GM19351 (cell line): ENCODE data around the gene CHRNA5.
"Not testable (repeated sequence)": the region's sequence is repeated elsewhere in the genome, so short reads cannot be mapped to it uniquely, and the experiment has no call there.

Experiments used
- ATAC-seq: cut with Tn5 transposase; IDR thresholded peaks from one replicate; pipeline ENCODE4 v1.9.1; 2021; ENCODE audit warnings: mild to moderate bottlenecking, moderate library complexity; ENCODE audit not compliant: unreplicated experiment

CHRNA5 gene

DNA sequence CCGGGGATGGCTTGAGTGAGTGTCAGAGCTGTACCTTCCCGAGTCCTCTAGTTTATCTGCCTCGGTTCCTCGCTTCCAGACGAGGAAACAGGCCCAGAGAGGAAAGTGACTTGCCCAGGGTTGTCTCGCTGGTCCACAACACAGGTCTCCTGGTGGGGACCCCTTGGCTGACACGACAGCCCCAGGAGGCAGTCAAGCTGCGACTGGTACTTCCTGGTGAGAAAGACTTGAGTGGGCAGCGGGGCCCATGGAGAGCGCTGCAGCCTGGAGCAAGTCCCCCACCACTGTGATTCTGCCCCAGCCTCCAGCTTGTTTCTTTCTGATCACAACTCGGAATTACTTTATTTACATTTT is 600 bp upstream of the CHRNA5 start:
- ATAC-seq = peak; percentile 8

DNA sequence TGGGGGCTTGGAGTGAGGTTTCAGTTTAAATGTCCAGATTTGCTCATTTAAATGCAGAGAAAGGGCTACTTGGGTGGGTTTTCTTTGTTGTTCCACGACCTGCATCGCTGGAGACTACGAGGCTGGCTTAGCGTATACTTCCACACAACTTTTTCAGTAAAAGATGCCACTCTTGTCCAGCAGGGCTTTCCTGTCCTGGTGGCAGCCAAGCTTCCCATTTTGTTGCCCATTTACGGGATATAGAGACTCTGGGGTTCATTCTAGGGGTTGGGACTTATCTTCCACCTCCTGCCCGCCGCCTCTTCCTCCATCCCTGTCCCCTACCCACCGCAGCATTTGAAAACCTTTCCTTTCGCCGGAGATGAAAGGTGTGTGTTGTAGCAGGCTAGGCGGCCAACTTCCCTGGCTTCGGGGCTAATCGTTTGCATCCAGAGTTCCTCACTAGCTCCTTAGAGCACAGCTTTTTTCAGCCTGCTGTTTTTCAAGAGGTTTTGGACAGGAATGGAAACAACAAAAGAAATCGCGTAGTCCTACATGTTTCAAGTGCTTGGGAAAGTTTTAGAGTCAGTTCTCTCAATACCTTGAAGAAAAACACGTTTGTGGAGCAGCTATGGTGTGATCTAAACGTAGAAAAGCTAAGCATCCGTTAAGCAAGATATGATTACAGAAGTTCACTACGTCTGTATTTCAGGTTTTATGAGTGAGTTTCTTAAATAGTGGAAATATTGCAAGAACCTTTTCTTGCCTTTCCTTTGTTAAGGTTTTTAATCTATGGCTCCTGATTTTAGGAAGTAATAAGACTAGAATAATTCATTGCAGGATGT is 843 bp downstream of the CHRNA5 start:
- ATAC-seq = peak; percentile 34

DNA sequence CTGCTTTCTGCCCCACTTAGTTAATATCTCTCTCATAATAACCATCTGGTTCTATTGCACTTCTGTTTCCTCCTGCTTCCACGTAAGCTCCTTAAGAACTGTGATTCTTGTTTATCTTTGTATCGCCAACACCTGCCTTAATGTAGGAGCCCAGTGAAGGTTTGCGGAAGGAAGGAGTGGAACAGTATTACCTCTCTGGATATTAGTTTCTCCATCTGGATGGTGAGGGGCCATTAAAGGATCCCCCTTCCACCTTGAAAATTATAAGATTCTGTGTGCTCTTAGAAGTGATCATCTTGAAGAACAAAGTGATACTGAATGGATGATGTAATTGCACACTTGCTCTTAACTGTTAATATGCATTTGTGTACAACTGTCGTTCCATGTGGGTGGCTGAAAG is 2.2 kb downstream of the CHRNA5 start:
- no peak for ATAC-seq

DNA sequence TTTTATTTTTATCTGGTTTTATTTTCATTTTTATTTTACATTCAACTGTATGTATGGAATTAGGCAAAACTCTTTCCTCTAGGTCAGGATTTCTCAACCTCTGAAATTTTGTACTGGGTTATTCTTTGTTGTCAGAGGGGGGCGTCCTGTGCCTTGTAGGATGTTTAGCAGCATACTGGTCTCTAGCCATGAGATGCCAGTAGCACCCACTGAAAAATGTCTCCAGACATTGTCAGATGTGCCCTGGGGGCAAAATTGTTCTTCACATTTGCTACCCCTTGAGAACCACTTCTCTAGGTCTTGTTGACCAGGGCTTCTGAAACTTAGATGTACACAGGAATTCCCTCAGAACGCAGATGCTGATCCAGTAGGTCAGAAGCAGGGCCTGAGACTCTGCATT is 5.4 kb downstream of the CHRNA5 start:
- ATAC-seq = no peak

DNA sequence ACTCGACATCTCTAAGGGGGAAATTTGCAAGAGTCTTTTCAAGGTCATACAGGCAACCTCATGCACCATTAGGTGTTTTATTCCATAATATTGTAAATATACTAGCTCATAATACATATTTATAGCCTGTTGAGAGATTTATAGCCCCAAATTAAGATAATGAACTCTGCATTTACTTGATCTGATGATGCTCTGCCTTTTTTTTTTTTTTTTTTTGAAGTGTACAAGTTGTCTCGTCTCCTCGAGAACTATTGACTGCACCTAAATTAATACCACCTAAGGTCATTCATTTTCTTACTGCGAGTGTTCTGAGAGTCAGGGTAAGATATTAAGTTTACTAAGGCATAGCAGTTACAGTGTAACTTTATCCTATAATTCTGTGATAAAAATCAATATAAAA is 6.1 kb downstream of the CHRNA5 start:
- no peak for ATAC-seq

DNA sequence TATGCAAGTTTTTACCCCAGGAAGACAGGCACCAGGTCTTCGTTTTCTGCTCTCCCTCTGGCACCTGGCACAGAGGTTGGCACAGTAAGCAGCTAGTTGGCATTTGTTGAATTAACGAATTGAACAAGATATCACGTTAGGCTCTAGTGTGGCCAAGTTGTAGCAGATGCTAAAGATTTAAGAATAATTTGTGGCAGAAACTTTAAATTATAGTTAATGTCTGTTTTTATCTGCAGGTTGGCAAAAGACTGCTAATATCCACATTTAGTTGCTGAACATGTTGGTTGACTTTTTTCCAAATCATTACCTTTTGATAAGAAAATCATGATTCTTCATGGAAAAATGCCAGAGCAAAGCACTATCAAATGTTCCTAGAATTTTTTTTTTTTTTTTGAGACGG is 8.1 kb downstream of the CHRNA5 start:
- ATAC-seq = no peak

DNA sequence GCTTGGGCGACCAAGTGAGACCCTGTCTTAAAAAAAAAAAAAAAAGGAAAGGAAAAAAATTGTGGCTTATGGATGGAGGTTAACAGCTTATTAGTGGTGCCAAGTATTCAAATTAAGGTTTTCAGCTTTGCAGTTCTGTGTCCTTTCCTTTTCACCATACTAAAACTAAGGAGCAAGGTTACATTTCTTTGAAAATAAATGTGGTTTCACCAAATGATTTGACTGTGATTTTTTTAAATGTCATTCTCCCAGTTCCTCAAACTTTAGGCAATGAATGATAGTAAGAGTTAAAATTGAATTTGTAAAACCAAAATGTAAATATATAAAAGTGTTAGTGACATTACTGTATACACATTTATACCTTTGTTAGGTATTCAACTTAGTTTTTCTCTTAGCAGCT is 9.6 kb downstream of the CHRNA5 start:
- ATAC-seq = no peak

DNA sequence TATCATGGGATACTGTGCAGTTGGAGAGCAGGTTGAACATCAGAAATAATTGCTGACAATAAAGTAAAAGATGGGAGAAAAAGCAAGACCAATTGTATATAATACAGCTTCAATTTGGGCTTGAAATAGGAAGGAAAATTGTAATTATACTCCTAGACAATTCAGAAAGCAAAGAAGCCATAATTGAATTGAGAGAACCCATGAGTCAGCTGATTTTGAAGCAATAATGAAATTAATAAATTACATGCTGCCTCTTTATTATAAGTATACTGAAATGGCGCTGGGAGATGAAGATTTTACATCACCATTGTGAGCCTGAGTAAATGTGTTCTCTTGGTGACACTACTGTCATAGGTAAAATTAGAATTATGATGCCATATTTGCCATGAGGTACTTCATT is 32.3 kb downstream of the CHRNA5 start:
- ATAC-seq = no peak

DNA sequence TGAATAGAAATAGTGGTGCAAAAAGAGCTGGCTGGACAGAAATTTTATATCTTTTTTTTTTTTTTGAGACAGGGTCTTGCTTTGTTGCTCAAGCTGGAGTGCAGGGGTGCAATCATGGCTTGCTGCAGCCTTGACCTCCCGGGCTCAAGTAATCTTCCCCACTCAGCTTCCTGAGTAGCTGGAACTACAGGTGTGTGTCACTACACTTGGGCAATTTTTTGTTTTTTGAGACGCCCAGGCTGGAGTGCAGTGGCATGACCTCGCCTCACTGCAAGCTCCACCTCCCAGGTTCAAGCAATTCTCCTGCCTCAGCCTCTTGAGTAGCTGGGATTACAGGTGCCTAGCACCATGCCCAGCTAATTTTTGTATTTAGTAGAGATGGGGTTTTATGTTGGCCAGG is 33.0 kb downstream of the CHRNA5 start:
- ATAC-seq = no peak

DNA sequence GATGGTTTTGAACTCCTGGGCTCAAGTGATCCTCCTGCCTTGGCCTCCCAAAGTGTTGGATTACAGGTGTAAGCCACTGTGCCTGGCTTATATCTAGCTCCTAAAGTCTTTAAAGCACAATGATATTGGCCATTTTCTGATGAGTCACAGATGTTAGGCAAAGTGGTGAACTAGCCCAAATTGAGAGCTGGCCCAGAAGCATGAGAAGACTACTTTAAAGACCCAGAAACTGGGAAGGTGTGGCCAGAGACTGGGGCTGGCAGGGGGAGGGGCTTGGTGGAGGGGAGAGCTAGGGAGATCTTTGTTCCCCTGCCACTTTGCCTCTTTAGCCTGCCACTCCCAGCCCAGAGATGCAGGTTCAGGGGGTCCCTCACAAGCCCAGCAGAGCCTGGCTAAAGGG is 33.9 kb downstream of the CHRNA5 start:
- no peak for ATAC-seq

DNA sequence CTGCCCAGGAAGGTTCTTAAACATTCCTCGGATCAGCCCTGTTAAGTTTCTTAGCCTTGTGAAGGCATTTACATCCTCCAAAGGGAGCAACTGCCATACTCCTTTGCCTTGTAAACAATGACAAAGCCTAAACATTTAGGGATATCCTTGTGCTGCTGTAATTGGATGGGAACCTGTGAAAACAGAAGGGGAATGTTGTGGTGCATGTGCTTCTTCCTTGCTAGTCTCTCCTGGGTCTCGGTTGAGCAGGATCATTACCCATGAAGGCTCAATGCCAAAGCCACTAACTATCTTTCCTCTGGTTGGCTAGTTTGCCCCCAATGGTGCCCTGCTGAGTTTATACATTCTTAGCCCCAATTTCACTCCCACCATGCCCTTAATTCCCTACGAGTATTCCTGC is 38.1 kb downstream of the CHRNA5 start:
- no peak for ATAC-seq

DNA sequence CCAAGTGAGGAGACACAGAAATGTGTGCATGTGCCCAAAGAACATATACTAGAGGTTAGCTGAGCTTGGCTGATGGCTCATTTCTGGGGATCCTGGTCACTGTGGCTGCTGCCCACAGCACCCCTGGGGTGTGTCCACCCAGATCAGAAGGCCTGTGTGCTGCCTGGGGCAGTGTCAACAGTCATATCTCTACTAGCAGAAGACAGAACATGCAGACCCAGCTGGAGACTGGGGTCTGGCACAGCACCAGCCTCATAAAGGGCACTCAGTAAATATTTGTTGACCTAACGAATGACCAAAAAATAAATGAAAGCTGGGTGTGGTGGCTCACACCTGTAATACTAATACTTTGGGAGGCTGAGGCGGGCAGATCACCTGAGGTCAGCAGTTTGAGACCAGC is 39.1 kb downstream of the CHRNA5 start:
- ATAC-seq = no peak

DNA sequence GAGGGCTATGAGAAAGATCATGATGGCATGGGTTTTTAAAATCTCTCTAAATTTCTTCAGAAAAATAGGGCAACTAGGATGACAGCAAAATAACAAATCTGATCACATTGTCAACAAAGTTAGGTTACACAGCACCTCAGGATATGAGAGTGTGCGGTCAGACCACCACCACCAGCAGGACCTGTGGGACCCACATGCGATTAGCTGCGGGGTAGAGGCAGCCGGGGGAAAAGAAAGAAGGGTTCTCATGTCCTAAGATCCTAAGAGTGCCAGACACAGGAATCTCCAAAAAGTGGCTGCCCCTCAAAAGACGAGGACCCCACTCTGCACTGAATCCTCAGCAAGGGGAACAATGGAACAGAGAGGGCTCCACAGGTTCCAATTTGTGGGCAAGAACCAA is 39.9 kb downstream of the CHRNA5 start:
- no peak for ATAC-seq

DNA sequence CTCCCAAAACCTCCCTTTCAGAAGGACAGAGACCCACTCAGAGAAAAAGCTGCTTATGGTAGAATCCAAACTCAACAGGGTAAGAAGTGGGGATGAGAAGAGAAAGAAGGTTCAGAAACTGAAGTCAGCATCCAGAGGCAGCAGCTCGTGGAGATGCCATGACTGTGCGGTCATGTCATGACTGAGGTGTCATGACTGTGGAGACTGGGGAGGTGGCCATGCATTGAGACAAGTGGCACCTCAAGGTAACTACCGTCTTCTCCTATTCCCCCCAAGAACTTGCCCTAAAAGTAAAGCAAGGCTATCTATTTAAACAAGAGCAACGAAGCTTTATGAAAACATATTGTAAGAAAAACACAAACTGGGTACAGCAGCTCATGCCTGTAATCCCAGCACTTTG is 40.4 kb downstream of the CHRNA5 start:
- ATAC-seq = no peak

DNA sequence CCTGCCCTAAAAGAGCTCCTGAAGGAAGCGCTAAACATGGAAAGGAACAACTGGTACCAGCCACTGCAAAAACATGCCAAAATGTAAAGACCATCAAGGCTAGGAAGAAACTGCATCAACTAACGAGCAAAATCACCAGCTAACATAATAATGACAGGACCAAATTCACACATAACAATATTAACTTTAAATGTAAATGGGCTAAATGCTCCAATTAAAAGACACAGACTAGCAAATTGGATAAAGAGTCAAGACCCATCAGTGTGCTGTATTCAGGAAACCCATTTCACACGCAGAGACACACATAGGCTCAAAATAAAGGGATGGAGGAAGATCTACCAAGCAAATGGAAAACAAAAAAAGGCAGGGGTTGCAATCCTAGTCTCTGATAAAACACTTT is 44.2 kb downstream of the CHRNA5 start:
- not testable (repeated sequence) for ATAC-seq

DNA sequence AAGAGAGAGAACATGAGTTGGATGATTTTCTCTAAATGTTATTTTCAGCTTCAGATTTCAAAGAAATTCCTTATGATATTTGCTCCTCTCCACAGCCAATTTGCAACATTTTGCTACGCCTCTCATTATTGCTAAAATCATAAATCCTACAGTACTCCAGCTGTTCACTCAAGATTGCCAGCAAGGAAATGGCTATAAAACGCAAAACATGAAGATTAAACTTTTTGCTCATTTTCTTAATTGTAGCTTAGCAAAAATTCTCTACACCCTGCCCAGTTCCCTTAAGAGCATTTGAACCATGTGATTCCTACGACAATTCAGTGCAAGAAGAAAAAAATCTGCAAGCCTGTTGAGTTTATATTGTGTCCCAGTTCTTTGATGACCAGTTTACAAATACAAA is 48.7 kb downstream of the CHRNA5 start:
- ATAC-seq = no peak

DNA sequence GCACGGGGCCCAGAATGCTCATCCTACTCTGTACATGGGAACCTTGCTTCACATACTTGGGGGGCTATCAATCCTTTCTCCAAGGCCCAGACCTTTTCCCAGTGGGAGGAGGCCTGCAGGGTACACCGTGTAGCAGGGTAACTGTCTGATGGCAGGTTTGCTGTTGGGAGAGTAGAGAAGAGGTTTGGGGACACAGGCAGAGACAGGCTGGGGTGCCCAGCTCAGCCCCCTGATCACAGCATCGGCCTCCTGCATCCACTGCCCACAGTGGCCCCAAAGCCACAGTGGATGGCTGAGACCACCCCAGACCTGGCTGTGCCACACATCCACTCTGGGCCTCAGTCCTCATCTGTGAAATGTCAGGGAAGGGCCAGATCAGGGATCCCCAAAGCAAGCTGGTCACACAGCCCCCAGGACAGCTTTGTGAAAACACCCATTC is 49.9 kb downstream of the CHRNA5 start:
- ATAC-seq = no peak

DNA sequence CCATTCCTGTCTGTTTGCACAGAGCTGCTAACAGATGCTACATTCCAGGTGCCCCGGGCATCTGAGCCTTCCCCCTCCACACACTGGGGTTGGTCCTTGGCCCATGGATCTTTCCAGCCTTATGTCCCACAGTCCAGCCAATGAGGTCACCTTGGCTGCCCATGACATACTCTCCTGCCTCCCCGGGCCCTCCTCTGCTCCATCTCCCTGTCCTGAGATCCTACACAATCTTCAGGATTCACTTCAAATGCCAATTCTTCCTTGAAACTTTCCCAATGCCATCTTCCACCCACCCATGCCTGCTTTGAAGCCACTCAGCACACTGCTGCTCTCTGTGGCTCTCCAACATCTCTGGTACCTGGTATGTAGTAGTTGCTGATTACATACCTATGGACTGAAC is 51.2 kb downstream of the CHRNA5 start:
- ATAC-seq = no peak

DNA sequence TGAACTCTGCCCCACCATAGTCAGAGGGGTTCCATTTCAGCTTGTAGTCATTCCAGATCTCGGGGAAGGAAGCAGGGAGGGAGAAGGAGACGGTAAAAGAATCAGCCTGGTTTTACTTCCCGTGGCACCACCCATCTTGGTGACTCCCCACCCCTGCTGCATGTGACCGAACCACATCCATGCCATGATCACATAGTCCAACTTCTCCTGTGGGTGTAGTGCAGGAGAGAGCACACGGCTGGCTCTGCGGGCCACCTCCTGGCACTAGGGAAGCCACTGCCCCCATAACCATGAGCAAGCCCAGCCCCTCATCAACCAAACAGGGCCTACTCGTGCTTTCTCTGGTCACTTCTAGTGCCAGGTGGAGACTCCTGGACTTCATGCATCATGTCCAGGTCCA is 51.8 kb downstream of the CHRNA5 start:
- ATAC-seq = no peak

DNA sequence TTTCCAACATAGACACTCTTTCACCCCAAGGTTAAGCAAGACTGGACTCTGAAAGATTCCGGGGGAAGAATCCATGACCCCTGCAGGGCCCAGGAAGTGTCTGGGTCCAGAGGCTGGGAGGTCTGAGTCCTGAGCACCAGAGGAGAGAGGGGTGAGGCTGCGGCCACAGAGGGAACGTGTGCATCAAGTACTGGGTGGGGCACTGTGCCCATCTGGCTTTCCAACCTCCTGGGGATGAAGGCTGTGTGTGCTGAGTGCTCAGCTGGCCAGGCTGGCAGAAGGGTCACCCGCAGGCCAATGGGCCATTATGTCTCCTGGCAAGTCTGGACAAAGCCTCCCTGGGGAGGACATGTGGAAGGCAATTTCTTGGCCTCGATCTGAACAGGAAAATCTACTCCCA is 52.2 kb downstream of the CHRNA5 start:
- no peak for ATAC-seq

DNA sequence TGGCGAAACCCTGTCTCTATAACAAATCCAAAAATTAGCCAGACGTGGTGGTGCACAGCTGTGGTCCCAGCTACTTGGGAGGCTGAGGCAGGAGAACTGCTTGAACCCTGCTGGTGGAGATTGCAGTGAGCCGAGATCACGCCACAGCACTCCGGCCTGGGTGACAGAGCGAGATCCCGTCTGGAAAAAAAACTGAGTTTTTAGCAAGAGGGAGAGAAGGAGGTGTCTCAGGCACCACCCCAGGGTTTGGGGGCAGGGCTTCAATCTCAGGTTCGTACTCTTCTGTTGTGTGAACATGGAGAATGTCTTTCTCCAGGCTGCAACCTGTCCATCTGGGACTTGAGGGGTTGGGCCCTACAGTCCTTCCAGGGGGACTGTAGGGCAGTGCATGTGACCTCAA is 52.7 kb downstream of the CHRNA5 start:
- ATAC-seq = no peak

DNA sequence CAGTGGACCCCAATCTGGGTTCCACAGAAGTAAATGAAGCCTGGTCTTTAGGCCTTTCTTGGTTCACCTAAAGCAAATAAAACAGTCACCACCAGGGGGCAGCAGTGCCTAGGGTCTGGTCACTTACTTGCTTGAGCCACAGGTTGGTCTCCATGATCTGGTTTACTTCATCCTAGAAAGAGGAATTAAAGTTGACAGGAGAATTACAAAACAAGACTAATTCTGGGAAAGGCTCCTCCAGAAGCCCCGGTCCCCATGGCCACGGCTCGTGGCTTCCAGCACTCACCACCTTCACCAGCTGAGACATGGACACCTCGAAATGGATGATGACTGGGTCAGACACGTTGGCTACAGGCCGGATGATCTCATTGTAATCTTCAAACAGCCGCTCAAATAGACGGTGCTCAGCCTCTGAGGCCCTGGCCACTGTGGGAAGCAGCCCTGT is 53.2 kb downstream of the CHRNA5 start:
- no peak for ATAC-seq
